Measurements from ENCODE around the gene GALNT8.
"Not testable (repeated sequence)": the region's sequence is repeated elsewhere in the genome, so short reads cannot be mapped to it uniquely, and the experiment has no call there.

The GALNT8 gene

GRCh38 chr12:4719821-4720636 lies at the start of gene GALNT8:
TSS of gene GALNT8 (plus strand) at chr12:4720400. CDS start at chr12:4720678, 278 bp downstream.
- no peak for DNase-seq (ENCODE audit: low spot score)

- no peak for DNase-seq (ENCODE audit: low spot score)
Measured at GRCh38 chr12:4679711-4680110, 40.5 kb upstream of the GALNT8 start.

- no peak for DNase-seq (ENCODE audit: low spot score)
Measured at GRCh38 chr12:4681732-4682131, 38.5 kb upstream of the GALNT8 start.

- no peak for DNase-seq (ENCODE audit: low spot score)
Measured at GRCh38 chr12:4685317-4685716, 34.9 kb upstream of the GALNT8 start.

GRCh38 chr12:4690760-4691159 lies 29.4 kb upstream of the GALNT8 start:
- DNase-seq (ENCODE audit: low spot score) = no peak

- DNase-seq (ENCODE audit: low spot score) = no peak
Measured at GRCh38 chr12:4700621-4701026, 19.6 kb upstream of the GALNT8 start.

- no peak for DNase-seq (ENCODE audit: low spot score)
Measured at GRCh38 chr12:4701395-4702190, 18.6 kb upstream of the GALNT8 start.

GRCh38 chr12:4703676-4704075 lies 16.5 kb upstream of the GALNT8 start:
- no peak for DNase-seq (ENCODE audit: low spot score)

GRCh38 chr12:4705824-4706223 lies 14.4 kb upstream of the GALNT8 start:
- DNase-seq (ENCODE audit: low spot score) = no peak

- no peak for DNase-seq (ENCODE audit: low spot score)
Measured at GRCh38 chr12:4707306-4707705, 12.9 kb upstream of the GALNT8 start.

- DNase-seq (ENCODE audit: low spot score) = no peak
Measured at GRCh38 chr12:4710113-4710512, 10.1 kb upstream of the GALNT8 start.

GRCh38 chr12:4714879-4715278 lies 5.3 kb upstream of the GALNT8 start:
- DNase-seq (ENCODE audit: low spot score) = no peak

- no peak for DNase-seq (ENCODE audit: low spot score)
Measured at GRCh38 chr12:4717806-4718205, 2.4 kb upstream of the GALNT8 start.

GRCh38 chr12:4720637-4720995 lies 416 bp downstream of the GALNT8 start:
- no peak for DNase-seq (ENCODE audit: low spot score)

GRCh38 chr12:4721587-4721986 lies 1.4 kb downstream of the GALNT8 start:
- DNase-seq (ENCODE audit: low spot score) = not testable (repeated sequence)

GRCh38 chr12:4723226-4723625 lies 3.0 kb downstream of the GALNT8 start:
- DNase-seq (ENCODE audit: low spot score) = no peak

- no peak for DNase-seq (ENCODE audit: low spot score)
Measured at GRCh38 chr12:4725057-4725456, 4.9 kb downstream of the GALNT8 start.

GRCh38 chr12:4734625-4735340 lies 14.6 kb downstream of the GALNT8 start:
- DNase-seq (ENCODE audit: low spot score) = no peak

GRCh38 chr12:4736091-4736490 lies 15.9 kb downstream of the GALNT8 start:
- no peak for DNase-seq (ENCODE audit: low spot score)

- no peak for DNase-seq (ENCODE audit: low spot score)
Measured at GRCh38 chr12:4738541-4738940, 18.3 kb downstream of the GALNT8 start.

- DNase-seq (ENCODE audit: low spot score) = no peak
Measured at GRCh38 chr12:4742416-4742970, 22.3 kb downstream of the GALNT8 start.

- no peak for DNase-seq (ENCODE audit: low spot score)
Measured at GRCh38 chr12:4743046-4743445, 22.8 kb downstream of the GALNT8 start.
